Fibroblast of lung (primary cell): ENCODE results near the gene VN1R2. TPM values are rescaled to one million over a fixed set of nuclear protein-coding genes. Genes with fewer than 3 reads are reported as not detected.
"Not testable (repeated sequence)": the region's sequence is repeated elsewhere in the genome, so short reads cannot be mapped to it uniquely, and the experiment has no call there.

Source experiments
- DNase-seq, 2 donors: peaks; one replicate each; pipeline versions ENCODE4 v3.0.0 to v3.0.0-alpha.2; 2010; ENCODE audit warnings: low read depth in 2 of 2
- H2AFZ ChIP-seq: 2 replicates; pipeline ENCODE4 v1.5.1; 2012; ENCODE audit warnings: low read length, control low read depth, inconsistent platforms
- H3K27ac ChIP-seq: 2 replicates; pipeline ENCODE4 v1.5.1; 2011; ENCODE audit warnings: low read length, control low read depth; ENCODE audit not compliant: insufficient read depth
- H3K27me3 ChIP-seq: 2 replicates; pipeline ENCODE4 v1.5.1; 2011; ENCODE audit warnings: mild to moderate bottlenecking, low read length; ENCODE audit not compliant: control insufficient read depth, insufficient read depth
- H3K36me3 ChIP-seq: 2 replicates; pipeline ENCODE4 v1.5.1; 2011; ENCODE audit warnings: low read length; ENCODE audit not compliant: control insufficient read depth, insufficient read depth
- H3K4me1 ChIP-seq: 2 replicates; pipeline ENCODE4 v1.5.1; 2011; ENCODE audit warnings: low read length; ENCODE audit not compliant: control insufficient read depth, insufficient read depth; ENCODE audit errors: extremely low read depth
- H3K4me2 ChIP-seq: 2 replicates; pipeline ENCODE4 v1.5.1; 2011; ENCODE audit warnings: low read length, control low read depth; ENCODE audit not compliant: insufficient read depth; ENCODE audit errors: extremely low read depth
- H3K4me3 ChIP-seq, 4 experiments: fragments of 200-600 bp in 1 of 4; sonication (generic) in 1 of 4; replicated peaks in 1 of 4; 2 replicates each; pipeline ENCODE4 v1.5.1; 2011 to 2016; ENCODE audit warnings: low read length in 4 of 4, low read depth in 3 of 4, mild to moderate bottlenecking in 3 of 4, control low read depth in 2 of 4, inconsistent platforms in 1 of 4, mixed read lengths in 1 of 4; ENCODE audit not compliant: insufficient read depth in 1 of 4; ENCODE audit errors: control extremely low read depth in 1 of 4
- H3K79me2 ChIP-seq: 2 replicates; pipeline ENCODE4 v1.5.1; 2012; ENCODE audit warnings: mild to moderate bottlenecking, low read length, inconsistent platforms; ENCODE audit not compliant: control insufficient read depth, insufficient read depth
- H3K9ac ChIP-seq: 2 replicates; pipeline ENCODE4 v1.5.1; 2011; ENCODE audit warnings: mild to moderate bottlenecking, low read length, control low read depth; ENCODE audit not compliant: insufficient read depth
- H3K9me3 ChIP-seq: 2 replicates; pipeline ENCODE4 v1.5.1; 2012; ENCODE audit warnings: low read depth, low read length; ENCODE audit not compliant: control insufficient read depth, insufficient read depth
- H4K20me1 ChIP-seq: 2 replicates; pipeline ENCODE4 v1.5.1; 2011; ENCODE audit warnings: low read length; ENCODE audit not compliant: control insufficient read depth, insufficient read depth; ENCODE audit errors: extremely low read depth
- CTCF ChIP-seq, 2 donors: IDR thresholded peaks in 1 of 2; conservative IDR thresholded peaks in 1 of 2; 1 replicate in 1 of 2; 2 replicates in 1 of 2; pipeline ENCODE4 v1.5.1; 2011 to 2012; ENCODE audit warnings: low read length in 2 of 2, control low read depth in 1 of 2, inconsistent platforms in 1 of 2, low read depth in 1 of 2, mild to moderate bottlenecking in 1 of 2
- EZH2 ChIP-seq: IDR thresholded peaks from 2 replicates; pipeline ENCODE4 v1.5.1; 2012; ENCODE audit warnings: low read length, control low read depth, mild to moderate bottlenecking; ENCODE audit errors: missing control alignments
- polyA plus RNA-seq, 2 donors: library from polyadenylated mRNA; depleted of rRNA in 1 of 2; stranded (reverse) in 1 of 2; unstranded in 1 of 2; fragments of >200 nt; gene quantifications; 2 replicates each; pipeline ENCODE4 v1.2.1, GENCODE V29; 2011 to 2012; ENCODE audit warnings: missing spikeins in 1 of 2
- total RNA-seq: library from RNA; depleted of rRNA; stranded (reverse); fragments of >200 nt; gene quantifications from 2 replicates; pipeline ENCODE4 v1.2.1, GENCODE V29; 2014

VN1R2 gene
- total and polyA plus RNA-seq, 2 donors (not counting 1 experiment from before 2014, with no cell fraction given): 0.17 TPM; not detected in 1

- Histone ChIP-seq H4K20me1 (no peaks in the 10 kb centered on the region), H3K27me3 (no peaks in the 10 kb centered on the region), H3K4me2 (no peak overlapping the region), H3K27ac (no peak overlapping the region), H3K4me1 (no peaks in the 10 kb centered on the region), H3K36me3 (no peaks in the 10 kb centered on the region), H3K4me3 (no peak overlapping the region), H3K79me2 (no peaks in the 10 kb centered on the region), H3K9me3 (no peaks in the 10 kb centered on the region), H2AFZ (no peak overlapping the region), H3K9ac (no peak overlapping the region)
- TF ChIP-seq CTCF (conservative IDR thresholded peaks at IDR 0.05 in 1 of 2, IDR thresholded peaks at IDR 0.05 in 1 of 2; ENCODE audit: low read depth in 1 of 2, low read length in 2 of 2): no peak
- TF ChIP-seq EZH2: no peak
- DNase-seq: no peak
These were observed 17.4 kb downstream of the VN1R2 start for GRCh38 chr19:53275480-53275879.

GRCh38 chr19:53281947-53282346, 23.9 kb downstream of the VN1R2 start:
- H3K27ac ChIP-seq, DNase-seq, H3K4me3 ChIP-seq, H3K9me3 ChIP-seq, H3K36me3 ChIP-seq, H4K20me1 ChIP-seq, H3K4me1 ChIP-seq, H3K27me3 ChIP-seq, H3K79me2 ChIP-seq, H3K9ac ChIP-seq, H2AFZ ChIP-seq, H3K4me2 ChIP-seq: not testable (repeated sequence)

GRCh38 chr19:53285087-53285486, 27.0 kb downstream of the VN1R2 start:
- Histone ChIP-seq H3K4me1 (no peaks in the 10 kb centered on the region), H3K79me2 (no peaks in the 10 kb centered on the region), H3K4me3 (no peak overlapping the region), H3K9me3 (no peaks in the 10 kb centered on the region), H3K27ac (no peak overlapping the region), H3K9ac (no peak overlapping the region), H3K4me2 (no peak overlapping the region), H3K27me3 (no peaks in the 10 kb centered on the region), H4K20me1 (no peaks in the 10 kb centered on the region), H2AFZ (no peak overlapping the region), H3K36me3 (no peaks in the 10 kb centered on the region)
- DNase-seq: no peak
- TF ChIP-seq EZH2 (no peak), CTCF (conservative IDR thresholded peaks at IDR 0.05 in 1 of 2, IDR thresholded peaks at IDR 0.05 in 1 of 2; ENCODE audit: low read depth in 1 of 2, low read length in 2 of 2) (no peak)
